Rectal smooth muscle tissue (tissue), 1 donor: ENCODE data around the gene FXYD6.
A peak's percentile ranks its signal among the peaks of the same experiment; 100 is the strongest.

ENCODE experiments used
- H3K27ac ChIP-seq: one replicate; pipeline ENCODE4 v1.7.0; 2013; ENCODE audit warnings: low read depth, low read length, inconsistent platforms
- H3K27me3 ChIP-seq: one replicate; pipeline ENCODE4 v1.7.0; 2013; ENCODE audit warnings: low read length; ENCODE audit not compliant: control insufficient read depth, insufficient read depth
- H3K36me3 ChIP-seq: one replicate; pipeline ENCODE4 v1.7.0; 2013; ENCODE audit warnings: low read length; ENCODE audit not compliant: control insufficient read depth, insufficient read depth
- H3K4me1 ChIP-seq: one replicate; pipeline ENCODE4 v1.7.0; 2013; ENCODE audit warnings: low read length; ENCODE audit not compliant: control insufficient read depth, insufficient read depth
- H3K4me3 ChIP-seq: one replicate; pipeline ENCODE4 v1.7.0; 2013; ENCODE audit warnings: low read length
- H3K9ac ChIP-seq: one replicate; pipeline ENCODE4 v1.7.0; 2013; ENCODE audit warnings: low read length

FXYD6 gene

DNA sequence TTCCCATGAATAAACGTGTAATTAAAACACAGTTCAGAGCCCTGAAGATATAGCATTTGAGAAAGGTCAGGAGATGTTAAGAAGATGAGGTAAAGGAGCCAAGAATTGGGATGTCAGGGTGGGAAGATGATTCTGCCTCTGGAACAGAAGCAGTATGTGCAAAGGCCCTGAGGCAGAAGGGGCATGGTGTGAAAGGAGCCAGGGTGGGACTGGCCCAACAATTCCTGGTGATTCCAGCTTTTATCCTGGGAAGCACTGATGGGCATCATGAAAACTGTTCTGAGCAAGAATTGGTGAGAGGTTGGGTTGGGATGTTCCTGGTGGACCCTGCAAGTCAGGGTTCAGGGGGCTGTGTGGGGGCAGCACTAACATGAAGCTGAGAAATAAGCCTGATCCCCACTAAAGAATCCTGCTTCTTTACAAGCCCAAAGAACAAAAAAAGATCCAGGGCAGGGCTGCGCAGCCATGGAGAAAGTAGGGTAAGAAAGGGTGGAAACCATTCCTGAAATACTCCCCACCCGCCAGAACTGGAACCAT, 2.5 kb upstream of the FXYD6 start:
- peaks cover 48% of the 10 kb centered on the region for H3K4me1 ChIP-seq
- no peak overlapping the region for H3K4me3 ChIP-seq
- H3K27me3 ChIP-seq, result peaks cover 7% of the 10 kb centered on the region
- H3K36me3 ChIP-seq, result no peaks in the 10 kb centered on the region
- peak overlapping the region; percentile 91 for H3K27ac ChIP-seq
- no peak overlapping the region for H3K9ac ChIP-seq

GRCh38 chr11:117878314-117878938, 2.0 kb upstream of the FXYD6 start:
- Histone ChIP-seq H3K27ac (peak overlapping the region; percentile 91), H3K27me3 (peaks cover 7% of the 10 kb centered on the region), H3K4me1 (peaks cover 50% of the 10 kb centered on the region), H3K4me3 (no peak overlapping the region), H3K9ac (no peak overlapping the region), H3K36me3 (no peaks in the 10 kb centered on the region)

DNA sequence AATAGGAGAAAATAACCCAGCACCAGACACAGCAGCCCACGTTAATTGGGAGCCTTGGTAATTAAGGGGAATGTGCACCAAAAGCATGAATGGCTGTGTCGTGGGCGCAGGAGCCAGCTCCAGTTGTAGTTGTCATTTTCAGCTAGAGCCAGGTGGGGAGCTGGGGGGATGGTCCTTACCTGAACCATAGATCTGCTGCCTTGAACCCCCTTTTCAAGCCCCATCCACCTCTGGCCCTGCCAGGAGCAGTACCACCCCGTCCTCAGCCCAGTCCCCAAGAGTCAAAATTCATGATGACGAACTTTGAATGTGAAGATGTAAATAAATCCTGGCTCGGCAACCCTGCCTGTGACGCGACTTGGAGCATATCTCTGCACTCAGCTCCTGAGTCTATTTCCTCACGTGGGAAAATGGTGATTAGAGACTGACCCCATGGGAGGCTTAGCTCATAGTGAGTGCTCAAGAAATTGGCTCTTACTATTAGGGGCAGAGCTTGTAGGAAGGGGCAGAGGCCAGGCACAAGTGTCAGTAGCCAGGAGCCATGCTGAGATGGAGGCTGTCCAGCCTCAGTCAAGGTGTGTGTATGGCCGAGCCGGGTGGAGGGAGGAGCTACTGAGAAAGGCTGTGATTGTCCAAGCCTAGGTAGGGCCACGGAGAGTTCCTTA, 794 bp upstream of the FXYD6 start:
- peak overlapping the region; percentile 57 for H3K9ac ChIP-seq
- no peaks in the 10 kb centered on the region for H3K36me3 ChIP-seq
- peak overlapping the region; percentile 61 for H3K4me3 ChIP-seq
- H3K27ac ChIP-seq, result peak overlapping the region; percentile 91
- H3K4me1 ChIP-seq, result peaks cover 49% of the 10 kb centered on the region
- H3K27me3 ChIP-seq, result peaks cover 7% of the 10 kb centered on the region

DNA sequence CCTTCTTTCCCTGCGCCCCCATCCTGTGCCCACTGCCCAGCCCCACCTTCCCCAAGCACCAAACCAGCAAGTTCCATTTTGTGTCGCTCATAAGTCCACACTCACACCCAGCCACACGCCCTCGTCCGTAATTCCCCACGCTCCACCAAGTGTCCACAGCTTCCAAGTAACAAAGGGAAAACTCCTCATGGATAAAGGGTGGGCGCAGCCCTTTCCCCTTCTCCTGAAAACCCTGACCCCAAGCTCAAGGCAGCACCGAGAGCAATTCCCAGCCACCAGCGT, 458 bp downstream of the FXYD6 start:
- Histone ChIP-seq H3K27me3 (peaks cover 7% of the 10 kb centered on the region), H3K27ac (peak overlapping the region; percentile 91), H3K36me3 (no peaks in the 10 kb centered on the region), H3K4me1 (peaks cover 46% of the 10 kb centered on the region), H3K4me3 (peak overlapping the region; percentile 80), H3K9ac (peak overlapping the region; percentile 42)

DNA sequence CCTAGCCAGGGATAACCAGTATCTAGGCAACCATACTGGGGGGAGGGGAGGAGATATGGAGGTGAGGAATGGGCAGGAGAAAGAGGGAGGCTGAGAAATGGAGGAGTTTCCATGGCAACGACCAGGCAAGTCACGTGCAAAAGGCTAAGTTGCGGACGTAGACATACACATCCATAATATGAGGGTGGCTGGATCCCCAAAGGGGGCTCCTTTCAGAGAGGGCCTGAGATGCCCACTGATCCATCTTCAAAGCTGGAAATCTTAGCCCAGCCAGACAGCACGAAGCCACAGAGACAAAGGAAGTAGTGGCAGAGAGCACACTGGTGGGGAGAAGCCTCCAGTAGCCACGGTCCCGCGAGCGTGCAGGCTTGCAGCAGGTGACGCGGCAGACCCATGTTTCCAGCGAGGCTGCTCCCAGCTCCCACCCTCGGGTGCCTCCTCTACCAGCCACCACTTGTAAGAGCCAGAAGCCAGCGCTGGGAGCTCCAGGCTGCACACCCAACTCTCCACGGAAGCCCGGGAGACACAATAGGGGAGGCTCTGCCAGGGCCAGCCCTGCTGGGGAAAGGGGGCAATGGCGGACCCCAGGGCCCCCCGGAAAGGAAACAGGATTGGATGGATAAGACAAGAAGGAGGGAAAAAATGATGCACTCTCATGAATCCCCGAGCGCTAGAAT, 938 bp downstream of the FXYD6 start:
- H3K4me1 ChIP-seq, result peaks cover 43% of the 10 kb centered on the region
- H3K27ac ChIP-seq, result peak overlapping the region; percentile 91
- no peaks in the 10 kb centered on the region for H3K36me3 ChIP-seq
- H3K4me3 ChIP-seq, result peak overlapping the region; percentile 80
- peak overlapping the region; percentile 42 for H3K9ac ChIP-seq
- peaks cover 7% of the 10 kb centered on the region for H3K27me3 ChIP-seq

- peak overlapping the region; percentile 91 for H3K27ac ChIP-seq
- H3K4me1 ChIP-seq, result peaks cover 48% of the 10 kb centered on the region
- peak overlapping the region; percentile 80 for H3K4me3 ChIP-seq
- H3K27me3 ChIP-seq, result peaks cover 4% of the 10 kb centered on the region
- H3K36me3 ChIP-seq, result no peaks in the 10 kb centered on the region
- H3K9ac ChIP-seq, result no peak overlapping the region
These were observed 1.5 kb downstream of the FXYD6 start for GRCh38 chr11:117874910-117875381.

DNA sequence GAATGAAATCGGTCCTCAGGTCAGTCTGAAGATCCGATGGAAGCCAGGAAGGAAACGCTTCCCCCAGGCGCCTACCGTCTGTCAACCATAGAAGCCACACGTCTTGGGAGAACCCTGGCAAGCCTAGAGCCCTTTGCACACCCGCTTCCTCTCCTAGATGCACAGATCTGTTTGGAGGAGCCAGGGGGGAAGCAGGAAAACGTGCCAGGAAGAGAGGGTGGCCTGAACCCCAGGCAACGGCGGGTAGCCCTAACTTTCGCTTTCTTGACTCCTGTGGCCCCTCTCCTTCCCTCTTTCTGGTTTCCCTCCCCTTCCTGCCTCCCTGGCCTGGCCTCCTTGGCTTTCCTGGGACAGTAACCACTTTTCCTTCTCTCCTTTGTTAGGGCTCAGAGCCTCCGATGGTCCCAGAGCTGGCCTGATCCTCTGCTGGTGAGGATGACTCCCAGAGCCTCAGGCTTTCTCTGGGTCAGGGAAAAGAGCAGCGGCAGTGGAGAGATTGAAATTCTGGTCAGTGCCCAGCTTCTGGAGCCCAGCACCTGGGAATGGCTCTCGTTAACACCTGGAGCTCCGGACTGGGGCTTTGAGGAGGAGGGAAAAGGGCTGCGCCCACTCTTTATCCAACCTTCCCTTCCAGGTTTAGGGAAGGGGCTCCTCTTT, 2.1 kb downstream of the FXYD6 start:
- peak overlapping the region; percentile 80 for H3K4me3 ChIP-seq

DNA sequence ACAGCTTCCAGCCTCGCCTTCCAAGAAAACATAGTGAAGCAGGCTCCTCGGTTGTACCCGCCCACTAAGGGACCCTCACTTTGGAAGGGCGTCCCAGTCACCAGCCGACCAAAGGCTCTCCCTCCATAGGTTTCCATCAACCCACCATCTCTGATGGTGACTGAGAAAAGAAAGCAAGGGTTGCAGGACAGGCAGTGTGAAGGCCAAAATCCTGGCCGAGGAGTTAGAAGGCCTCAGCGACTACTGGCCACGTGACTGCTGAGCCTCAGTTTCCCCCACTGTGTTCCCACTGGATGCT, 2.7 kb downstream of the FXYD6 start:
- Histone ChIP-seq H3K4me1 (peaks cover 58% of the 10 kb centered on the region), H3K27me3 (peaks cover 4% of the 10 kb centered on the region), H3K36me3 (no peaks in the 10 kb centered on the region), H3K27ac (peak overlapping the region; percentile 48), H3K4me3 (no peak overlapping the region), H3K9ac (no peak overlapping the region)

More for the DNA sequence above, 2.1 kb downstream of the FXYD6 start:
- H3K9ac ChIP-seq, result no peak overlapping the region
- H3K27ac ChIP-seq, result peak overlapping the region; percentile 91
- H3K4me1 ChIP-seq, result peaks cover 53% of the 10 kb centered on the region
- H3K36me3 ChIP-seq, result no peaks in the 10 kb centered on the region
- H3K27me3 ChIP-seq, result peaks cover 4% of the 10 kb centered on the region

DNA sequence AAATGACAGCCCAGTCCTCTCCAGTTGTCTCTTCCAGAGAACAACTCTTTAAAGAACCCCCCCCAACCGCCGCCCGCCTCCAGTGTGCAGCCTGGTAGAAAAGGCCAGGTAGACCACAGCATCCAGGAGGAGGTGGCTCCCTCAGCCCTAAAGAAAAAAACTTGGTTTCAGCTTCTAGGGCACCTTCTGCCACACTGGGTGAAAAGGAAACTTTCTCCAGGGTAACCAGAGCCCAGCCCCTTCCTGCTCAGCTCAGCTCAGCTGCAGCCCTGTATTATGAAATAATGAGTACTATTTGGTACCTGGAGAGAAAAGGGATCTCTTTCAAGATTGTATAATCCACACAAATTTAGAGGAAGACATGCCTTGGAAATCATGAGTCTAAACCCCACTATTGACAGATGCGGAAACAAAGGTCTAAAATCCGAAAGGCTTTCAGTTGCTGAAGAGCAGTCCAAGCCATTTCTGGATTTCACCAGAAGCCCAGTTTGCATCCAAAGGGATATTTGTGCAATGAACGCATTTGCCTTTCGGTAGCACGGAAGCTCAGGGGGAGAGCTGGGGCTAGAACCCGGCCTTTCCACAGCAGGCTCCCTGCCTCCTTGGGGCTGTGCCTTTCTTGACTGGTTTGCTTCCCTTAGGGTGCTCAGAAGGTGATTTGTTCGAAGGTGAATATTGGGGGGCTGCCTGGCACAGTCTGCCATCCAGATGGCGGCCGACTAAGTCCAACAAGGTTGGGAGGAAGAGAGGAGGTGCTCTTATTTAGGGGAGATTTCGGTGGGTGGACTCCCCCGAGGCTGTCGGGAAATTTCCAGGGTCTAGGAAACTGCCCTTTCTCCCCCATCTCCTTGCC, 3.3 kb downstream of the FXYD6 start:
- peaks cover 57% of the 10 kb centered on the region for H3K4me1 ChIP-seq
- H3K27ac ChIP-seq, result peak overlapping the region; percentile 66
- no peak overlapping the region for H3K4me3 ChIP-seq
- no peaks in the 10 kb centered on the region for H3K36me3 ChIP-seq
- H3K9ac ChIP-seq, result no peak overlapping the region
- H3K27me3 ChIP-seq, result peaks cover 4% of the 10 kb centered on the region

GRCh38 chr11:117872420-117872961, 4.0 kb downstream of the FXYD6 start:
- H3K36me3 ChIP-seq, result no peaks in the 10 kb centered on the region
- no peak overlapping the region for H3K9ac ChIP-seq
- H3K4me1 ChIP-seq, result peaks cover 50% of the 10 kb centered on the region
- H3K4me3 ChIP-seq, result no peak overlapping the region
- peaks cover 4% of the 10 kb centered on the region for H3K27me3 ChIP-seq
- H3K27ac ChIP-seq, result peak overlapping the region; percentile 66

DNA sequence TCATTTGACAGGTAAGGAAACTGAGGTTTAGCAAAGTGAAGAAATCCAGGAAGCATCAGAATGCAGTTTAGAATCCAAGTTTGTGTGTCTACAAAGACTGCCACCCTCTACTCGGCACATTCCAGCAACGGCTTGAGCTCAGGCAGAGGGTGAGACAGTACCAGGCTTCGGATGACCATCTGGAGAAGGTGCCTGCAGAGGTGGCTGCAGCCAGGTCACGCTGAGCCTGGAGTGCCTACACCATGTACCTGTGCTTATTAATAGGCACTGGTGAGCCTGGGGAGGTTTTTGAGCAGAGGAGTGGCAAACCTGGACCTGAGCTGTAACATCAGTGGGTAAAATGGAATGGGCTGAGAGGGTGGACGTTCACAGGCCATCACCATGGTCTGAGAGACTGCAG, 4.7 kb downstream of the FXYD6 start:
- Histone ChIP-seq H3K4me1 (peaks cover 46% of the 10 kb centered on the region), H3K4me3 (no peak overlapping the region), H3K27ac (peak overlapping the region; percentile 66), H3K9ac (no peak overlapping the region), H3K27me3 (no peaks in the 10 kb centered on the region), H3K36me3 (no peaks in the 10 kb centered on the region)
